Measurements from ENCODE around the gene COQ3.
"Not testable (repeated sequence)": the region's sequence is repeated elsewhere in the genome, so short reads cannot be mapped to it uniquely, and the experiment has no call there.

COQ3 gene

DNA sequence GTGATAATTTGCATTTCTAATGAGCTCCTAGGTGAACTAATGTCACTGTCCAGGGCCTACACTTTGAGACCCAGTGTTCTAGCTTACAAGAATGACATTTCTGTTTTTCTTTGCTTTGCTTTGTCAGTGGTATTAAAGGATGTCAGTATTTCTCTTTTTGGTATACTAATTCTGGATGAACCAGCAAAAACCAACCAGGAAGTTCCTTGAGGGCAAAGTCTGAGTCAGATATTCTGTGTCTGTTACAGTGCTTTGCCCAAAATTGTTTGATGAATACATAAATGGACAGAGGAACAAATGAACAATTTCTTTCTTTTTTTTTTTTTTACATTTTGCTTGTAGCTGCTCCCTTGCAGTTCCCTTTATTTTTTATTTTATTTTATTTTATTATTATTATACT, 15.4 kb downstream of the COQ3 start:
- no peak for DNase-seq

GRCh38 chr6:99369533-99369932, 24.5 kb downstream of the COQ3 start:
- DNase-seq, result no peak

- no peak for DNase-seq
Observed at GRCh38 chr6:99366852-99367251, 27.1 kb downstream of the COQ3 start.

GRCh38 chr6:99364026-99364425, 30.0 kb downstream of the COQ3 start:
- DNase-seq, result no peak

DNA sequence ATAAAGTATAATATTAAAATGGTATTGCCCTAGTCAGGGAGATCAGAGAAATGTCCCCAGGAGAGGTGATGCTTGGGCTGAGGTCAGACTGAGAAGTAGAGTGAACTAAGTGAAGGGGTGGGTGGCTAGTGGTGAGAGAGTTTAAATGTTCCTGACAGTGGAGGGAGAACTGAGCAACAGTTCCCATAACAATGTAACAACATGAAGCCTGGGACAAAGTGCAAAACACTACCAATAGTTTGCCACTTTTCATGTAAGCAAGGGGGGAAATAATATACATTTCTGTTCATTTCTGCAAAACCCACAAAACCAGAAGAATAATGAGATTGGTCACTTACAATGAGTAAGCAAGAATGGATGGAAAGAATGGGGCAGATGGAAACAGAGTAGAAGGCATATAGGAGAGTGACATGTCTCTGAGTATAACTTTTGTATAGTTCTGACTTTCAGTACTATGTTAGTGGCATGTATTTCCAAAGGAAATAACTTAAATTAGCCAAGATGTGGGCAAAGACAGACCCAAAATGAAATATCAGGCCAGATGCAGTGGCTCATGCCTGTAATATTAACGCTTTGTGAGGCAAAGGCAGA, 31.2 kb downstream of the COQ3 start:
- no peak for DNase-seq

DNA sequence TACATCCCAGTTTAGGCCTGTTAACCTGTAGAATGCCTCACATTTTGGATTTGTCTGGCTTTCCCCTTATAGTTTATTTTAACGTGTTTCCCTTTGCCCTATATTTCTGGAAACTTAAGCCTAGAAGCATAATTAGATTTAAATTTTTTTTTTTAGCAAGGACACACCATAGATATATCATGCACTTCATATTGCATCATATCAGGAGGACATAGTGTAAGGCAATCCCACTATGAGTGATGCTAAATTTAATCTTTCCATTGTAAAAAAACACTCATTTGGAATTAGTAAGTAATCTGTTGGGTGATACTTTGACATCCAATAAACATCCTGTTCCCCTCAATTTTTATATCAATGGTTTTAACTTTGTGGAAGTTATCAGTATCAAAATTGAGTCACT, 34.2 kb downstream of the COQ3 start:
- DNase-seq, result no peak

- DNase-seq, result no peak
Observed at GRCh38 chr6:99356641-99357040, 37.4 kb downstream of the COQ3 start.

GRCh38 chr6:99354983-99355382, 39.0 kb downstream of the COQ3 start:
- no peak for DNase-seq

- DNase-seq, result no peak
Observed at GRCh38 chr6:99353126-99353525, 40.9 kb downstream of the COQ3 start.

GRCh38 chr6:99350573-99350972, 43.4 kb downstream of the COQ3 start:
- no peak for DNase-seq

GRCh38 chr6:99349171-99350141, 44.5 kb downstream of the COQ3 start, which contains the start of gene FAXC:
TSS of gene FAXC (minus strand) at chr6:99349674. CDS start at chr6:99349372, 302 bp downstream.
- DNase-seq, result no peak

DNA sequence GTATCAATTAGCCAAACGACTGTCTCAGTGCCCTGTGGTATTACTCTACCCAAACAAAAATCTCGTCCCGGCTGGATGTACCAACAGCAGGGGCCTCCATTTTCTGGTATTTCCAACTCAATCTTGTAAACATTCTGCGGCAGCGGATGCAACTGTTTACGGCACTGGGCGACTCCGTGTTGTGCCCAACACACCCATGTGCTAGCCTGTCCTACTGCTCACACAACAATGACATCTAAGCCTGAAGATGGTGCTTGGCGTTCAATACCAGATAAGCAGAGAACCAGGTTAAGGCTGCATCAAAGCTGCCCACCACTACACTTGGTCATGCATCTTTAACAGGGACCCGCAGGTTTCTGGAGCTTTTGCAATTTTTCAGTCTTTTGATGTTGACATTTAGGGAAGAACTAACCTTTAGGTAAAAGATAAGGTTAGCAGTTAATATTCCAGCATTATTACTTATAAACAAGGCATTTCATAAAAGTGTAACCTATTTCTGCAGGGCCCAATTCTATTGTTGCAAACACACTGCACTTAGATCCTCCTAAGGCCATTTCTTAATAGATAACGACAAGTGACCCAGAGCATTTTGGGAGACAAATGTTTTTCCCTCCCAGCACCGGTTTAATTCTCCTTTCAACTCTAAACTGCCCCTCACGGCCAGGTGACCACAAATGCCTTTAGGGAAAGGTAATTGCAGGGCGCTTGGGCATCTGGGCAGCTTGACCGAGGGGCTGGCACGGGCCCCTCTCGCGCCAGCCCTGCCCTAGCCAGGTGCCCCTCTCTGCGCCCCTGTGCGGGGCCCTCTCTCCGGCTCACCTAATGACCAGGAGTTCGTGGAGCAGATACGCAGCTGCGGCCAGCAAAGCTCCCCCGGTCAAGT, 45.5 kb downstream of the COQ3 start:
- DNase-seq, result no peak

DNA sequence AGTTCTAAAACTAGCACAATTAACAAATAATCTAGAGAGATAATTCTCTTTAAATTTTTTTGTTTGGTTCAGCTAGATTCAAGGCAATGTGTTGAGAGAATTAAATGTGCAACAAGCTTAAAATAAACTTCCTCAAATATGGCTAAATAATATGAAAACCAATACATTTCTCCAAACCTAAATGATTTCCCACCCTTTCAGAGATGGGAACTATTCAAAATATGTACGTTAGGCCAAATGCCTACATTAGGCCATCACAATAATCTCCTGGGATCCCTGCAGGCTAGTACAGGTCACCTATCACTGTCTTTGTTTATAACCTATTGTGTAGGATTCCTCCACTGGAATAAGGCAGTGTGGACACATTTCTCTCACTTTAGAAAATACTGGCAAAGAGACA, 46.2 kb downstream of the COQ3 start:
- no peak for DNase-seq

DNA sequence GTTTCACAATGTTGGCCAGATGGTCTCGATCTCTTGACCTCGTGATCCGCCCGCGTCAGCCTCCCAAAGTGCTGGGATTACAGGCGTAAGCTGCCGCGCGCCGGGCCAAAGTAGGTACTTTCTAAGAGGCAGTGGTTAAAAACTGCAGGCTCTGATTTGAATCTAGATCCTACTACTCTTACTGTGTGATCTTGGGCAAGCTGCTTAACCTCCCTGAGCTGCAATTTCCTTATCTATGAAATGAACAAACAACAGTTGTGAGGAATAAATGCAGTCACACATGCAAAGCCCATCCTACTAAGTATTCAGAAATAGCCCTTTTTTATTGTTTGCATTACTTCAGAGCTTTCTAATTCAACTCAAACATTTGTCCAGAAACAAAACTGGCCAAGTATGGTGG, 47.4 kb downstream of the COQ3 start:
- no peak for DNase-seq

- no peak for DNase-seq
Observed at GRCh38 chr6:99345164-99345563, 48.8 kb downstream of the COQ3 start.

DNA sequence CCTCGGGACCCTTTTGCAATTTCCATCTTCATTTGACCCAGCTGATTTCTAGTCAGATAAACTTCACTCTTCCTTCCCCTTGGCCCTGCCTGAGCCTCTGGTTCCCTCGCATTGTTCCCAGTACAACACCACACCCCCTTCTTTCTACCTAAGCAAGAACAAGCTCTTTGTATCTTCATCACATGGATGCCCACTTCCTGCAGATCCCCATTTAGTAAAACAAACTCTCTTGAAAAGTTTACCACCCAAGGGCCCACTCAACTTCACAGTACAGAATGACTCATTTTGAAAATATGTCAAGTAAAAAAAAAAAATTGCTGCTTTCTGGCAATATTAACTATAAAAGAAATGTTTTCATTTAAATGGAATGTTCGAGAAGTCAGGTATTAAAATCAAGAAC, 49.7 kb downstream of the COQ3 start:
- no peak for DNase-seq

- no peak for DNase-seq
Observed at GRCh38 chr6:99341862-99342455, 52.0 kb downstream of the COQ3 start.

DNA sequence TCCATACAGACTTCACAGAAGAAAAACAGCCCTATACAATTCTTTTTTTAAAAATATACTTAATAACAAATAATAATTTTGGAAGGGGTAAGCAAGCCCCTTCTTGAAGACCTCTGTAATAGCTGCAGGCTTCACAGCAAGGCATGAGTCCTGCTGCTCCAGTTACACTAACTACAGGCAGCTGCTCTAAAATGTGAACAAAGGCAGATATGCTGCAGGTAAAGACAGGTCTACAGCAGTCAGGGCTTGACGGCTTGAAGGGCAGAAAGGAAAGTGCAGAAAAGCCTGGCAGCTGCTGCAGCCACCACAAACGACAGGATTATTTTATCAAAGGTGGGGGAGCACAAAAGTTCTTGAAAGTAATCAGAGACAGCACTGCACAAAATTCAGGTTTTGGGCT, 55.8 kb downstream of the COQ3 start:
- DNase-seq, result no peak

- DNase-seq, result not testable (repeated sequence)
Observed at GRCh38 chr6:99335298-99335697, 58.7 kb downstream of the COQ3 start.

DNA sequence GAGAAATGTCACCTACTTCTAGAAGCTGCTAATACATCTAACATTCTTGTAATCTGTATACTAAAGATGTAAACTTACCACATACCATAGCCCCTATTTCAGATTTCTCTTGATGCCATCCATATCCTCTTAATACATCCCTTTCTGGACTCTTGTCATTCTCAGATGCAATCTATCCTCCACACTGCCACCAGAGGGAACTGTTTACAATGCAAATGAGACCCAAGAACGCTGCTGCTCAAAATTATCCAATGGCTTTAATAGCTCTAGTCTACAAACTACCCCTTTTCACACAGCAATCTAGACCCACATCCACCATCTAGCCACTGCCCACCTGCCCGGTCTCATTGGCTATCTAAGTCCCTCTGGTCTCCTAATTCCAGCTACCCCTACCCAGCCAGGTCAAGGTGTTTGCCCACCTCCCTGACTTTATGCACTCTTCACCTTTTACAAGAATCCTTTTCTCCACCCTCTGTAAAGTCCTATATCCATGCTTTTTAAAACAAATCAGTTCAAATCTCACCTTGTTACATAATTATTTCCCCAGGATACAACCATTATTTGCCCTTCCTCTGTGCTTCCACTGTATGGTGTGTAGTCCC, 59.4 kb downstream of the COQ3 start:
- peak; percentile 20 for DNase-seq

- DNase-seq, result no peak
Observed at GRCh38 chr6:99333068-99333467, 60.9 kb downstream of the COQ3 start.

DNA sequence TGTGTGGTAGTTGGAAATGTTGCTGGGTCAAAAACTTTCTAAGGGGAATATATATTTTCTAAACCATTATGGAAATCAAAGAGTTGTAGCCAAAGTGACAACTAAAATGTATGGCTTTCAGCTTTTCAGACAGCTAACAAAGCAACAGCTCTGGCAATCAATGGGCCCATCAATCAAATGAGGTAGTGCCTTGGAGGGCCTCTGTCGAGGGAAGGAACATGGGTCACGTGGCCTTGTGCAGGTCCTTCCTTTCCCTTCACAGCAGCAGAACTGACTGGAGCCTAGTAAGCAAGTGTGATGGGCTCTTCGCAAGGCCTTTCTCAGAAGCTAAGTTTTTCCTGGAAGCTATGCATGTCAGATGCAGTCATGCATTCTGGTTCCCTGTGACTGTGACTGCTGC, 62.5 kb downstream of the COQ3 start:
- DNase-seq, result no peak
